Sciatic nerve (tissue), 2 donors: ENCODE data around the gene RGMA. TPM values are rescaled to one million over a fixed set of nuclear protein-coding genes. Genes with fewer than 3 reads are reported as not detected.
A peak's percentile ranks its signal among the peaks of the same experiment; 100 is the strongest.

Experiments
- ATAC-seq: fragments of 200-7000 bp; cut with Tn5 transposase; one replicate; pipeline ENCODE4 v1.9.1; 2020; ENCODE audit warnings: mild to moderate bottlenecking, moderate library complexity
- DNase-seq: peaks from one replicate; pipeline ENCODE4 v3.0.0-alpha.2; 2020; ENCODE audit warnings: low spot score
- intact Hi-C: fragments of 100-400 bp; cut with DNase I; formaldehyde crosslinking; loops from one replicate; pipeline ENCODE4 v1.14.2; 2022
- total RNA-seq: library from RNA; stranded (reverse); fragmentation: NEBNext Ultra II Directional; extraction: Animal tissue kit (Norgen Biotek cat#: 25700); gene quantifications from one replicate; pipeline ENCODE4 v1.2.1, GENCODE V29; 2021
- donor health status: DM: no; HTN: no; CAD: no.
- donor health status: DM: no; HTN: no; CAD: no.

Gene RGMA
- total RNA-seq, 1 donor from 2014 or later = 47.1 TPM

DNA sequence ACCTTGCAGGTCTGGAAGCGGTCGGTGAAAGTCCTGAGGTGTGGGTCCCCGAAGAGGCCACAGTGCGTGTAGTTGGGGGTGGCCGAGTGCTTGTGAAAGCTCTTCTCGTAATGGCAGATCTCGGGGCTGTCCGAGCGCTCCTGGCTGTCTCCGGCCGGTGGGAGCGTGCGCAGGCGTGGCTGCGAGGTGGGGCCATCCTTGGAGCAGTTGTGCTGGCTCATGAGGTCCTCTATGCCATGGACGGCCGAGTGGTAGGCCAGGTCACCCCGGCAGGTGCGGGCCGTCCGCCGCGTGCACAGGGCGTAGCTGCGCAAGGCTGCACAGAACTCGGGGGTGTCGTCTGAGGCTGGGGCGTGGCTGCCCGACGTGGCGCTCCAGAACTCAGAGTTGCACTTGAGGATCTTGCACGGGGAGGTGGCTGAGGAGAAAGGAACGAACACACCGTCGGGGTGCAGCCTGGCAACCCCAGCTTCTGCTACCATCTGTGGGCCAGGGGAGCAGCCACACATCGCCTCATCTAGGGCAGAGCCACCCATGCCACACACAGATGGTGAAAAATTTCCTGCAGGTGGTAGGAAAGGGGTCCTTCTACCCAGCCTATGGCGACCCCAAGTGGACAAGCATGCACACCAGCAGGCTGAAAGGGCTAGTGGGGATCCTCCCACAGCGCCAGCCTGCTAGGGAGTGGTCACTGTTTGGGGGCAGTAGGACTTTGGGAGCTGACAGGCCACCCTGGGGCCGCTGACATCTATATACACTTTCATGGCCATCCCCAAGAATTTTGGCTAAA, 36.7 kb downstream of the RGMA start:
- intact Hi-C loops = no loop called here
- DNase-seq (no peak), ATAC-seq (no peak)

GRCh38 chr15:93051236-93052089, 37.5 kb downstream of the RGMA start:
- ATAC-seq (no peak), DNase-seq (no peak)
- intact Hi-C loops = no loop called here

- intact Hi-C loops = no loop called here
- peak; percentile 10 for ATAC-seq
- DNase-seq = no peak
Measured at GRCh38 chr15:93050648-93051047, 38.4 kb downstream of the RGMA start.

GRCh38 chr15:93049914-93050578, 39.0 kb downstream of the RGMA start:
- DNase-seq = no peak
- ATAC-seq = no peak
- intact Hi-C loops = no loop called here

DNA sequence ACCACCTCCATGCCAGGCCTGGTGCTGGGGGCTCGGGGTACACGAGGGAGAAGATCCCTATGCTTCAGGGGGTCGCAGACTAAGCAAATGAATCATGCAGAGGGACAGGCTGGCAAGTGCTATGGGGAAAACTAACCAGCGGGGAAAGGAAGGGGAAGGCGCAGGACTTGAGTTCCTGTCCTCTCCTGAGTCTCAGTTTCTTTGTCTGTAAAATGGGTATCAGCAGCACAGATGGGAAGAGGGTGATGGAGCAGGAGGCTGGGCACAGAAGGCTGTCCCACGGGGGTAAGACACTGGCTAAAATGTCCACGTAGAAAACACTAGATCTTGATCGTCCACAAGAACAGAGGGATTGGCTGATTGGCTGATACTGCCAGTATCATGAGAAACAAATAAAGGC, 39.8 kb downstream of the RGMA start:
- intact Hi-C loops = no loop called here
- DNase-seq (no peak), ATAC-seq (no peak)

- no peak for DNase-seq
- intact Hi-C loops = no loop called here
- ATAC-seq = no peak
Measured at GRCh38 chr15:93048759-93049161, 40.3 kb downstream of the RGMA start.

- intact Hi-C loops = no loop called here
- no peak for DNase-seq
- no peak for ATAC-seq
Measured at GRCh38 chr15:93048426-93048721, 40.6 kb downstream of the RGMA start.

GRCh38 chr15:93047621-93048425, 41.2 kb downstream of the RGMA start:
- DNase-seq (no peak), ATAC-seq (no peak)
- intact Hi-C loops = no loop called here

DNA sequence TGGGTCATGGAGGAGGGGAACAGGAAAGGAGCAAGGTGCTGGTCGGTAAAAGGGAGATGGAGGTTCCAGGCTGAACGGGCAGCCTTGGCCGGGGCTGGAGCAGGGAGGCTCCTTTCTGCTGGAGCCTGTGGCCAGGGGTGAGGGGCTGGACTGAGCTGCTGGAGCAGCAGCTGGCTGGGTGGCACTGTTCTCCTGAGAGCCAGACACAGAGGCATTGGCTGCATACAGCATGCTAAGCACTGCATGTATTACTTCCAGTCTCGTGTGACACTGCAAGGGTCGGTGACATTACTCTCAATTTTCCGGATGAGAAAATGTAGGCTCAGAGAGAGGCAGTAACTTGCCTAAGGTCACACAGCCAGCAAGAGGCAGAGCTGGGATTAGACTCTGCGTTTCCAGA, 42.3 kb downstream of the RGMA start:
- intact Hi-C loops = no loop called here
- no peak for DNase-seq
- no peak for ATAC-seq

DNA sequence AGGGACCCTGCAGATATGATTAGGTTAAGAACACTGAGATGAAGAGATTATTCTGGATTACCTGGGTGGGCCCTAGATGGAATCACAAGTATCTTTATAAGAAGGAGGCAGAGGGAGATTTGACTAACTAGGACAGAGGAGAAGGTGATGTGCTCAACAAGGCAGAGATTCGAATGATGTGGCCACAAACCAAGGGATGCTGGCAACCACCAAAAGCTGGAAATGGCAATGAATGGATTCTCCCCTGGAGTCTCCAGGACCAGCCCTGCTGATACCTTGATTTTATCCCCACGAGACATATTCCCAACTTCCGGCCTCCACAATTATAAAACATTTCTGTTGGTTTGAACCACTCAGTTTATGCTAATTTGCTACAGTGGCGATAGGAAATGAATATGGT, 42.9 kb downstream of the RGMA start:
- DNase-seq = no peak
- intact Hi-C loops = no loop called here
- ATAC-seq = no peak

DNA sequence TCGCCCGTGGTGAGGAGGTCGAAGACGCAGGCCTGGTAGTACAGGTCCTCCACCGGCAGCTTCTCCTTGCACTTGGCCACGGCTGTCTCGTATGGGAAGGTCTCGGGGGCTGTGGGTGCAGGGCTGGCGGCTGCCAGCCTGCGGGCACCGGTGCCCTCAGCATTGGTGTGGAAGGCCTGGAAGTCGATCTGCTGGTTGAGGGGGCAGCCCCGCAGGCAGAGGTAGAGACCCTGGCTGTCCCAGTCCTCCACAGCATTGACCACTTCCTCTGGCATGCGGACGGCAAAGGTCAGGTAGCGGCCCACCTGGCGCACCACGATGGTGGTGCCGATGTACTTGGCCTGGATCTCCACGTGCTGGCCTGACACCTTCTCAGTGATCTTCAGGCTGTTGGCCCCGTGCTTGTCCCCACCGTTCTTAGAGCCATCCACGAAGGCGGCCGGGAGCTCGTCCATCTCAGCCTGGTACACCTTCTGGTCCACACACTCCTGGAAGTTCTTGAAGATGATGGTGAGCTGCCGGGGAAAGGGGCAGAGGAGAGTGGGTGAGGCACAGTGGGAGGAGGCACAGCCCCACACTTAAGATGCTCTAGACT, 43.7 kb downstream of the RGMA start:
- intact Hi-C loops = no loop called here
- ATAC-seq = no peak
- no peak for DNase-seq

- DNase-seq (no peak), ATAC-seq (peak; percentile 21)
- intact Hi-C loops = no loop called here
Measured at GRCh38 chr15:93044301-93045190, 44.5 kb downstream of the RGMA start.

- DNase-seq (no peak), ATAC-seq (peak; percentile 34)
- intact Hi-C loops = no loop called here
Measured at GRCh38 chr15:93043621-93044300, 45.2 kb downstream of the RGMA start.

DNA sequence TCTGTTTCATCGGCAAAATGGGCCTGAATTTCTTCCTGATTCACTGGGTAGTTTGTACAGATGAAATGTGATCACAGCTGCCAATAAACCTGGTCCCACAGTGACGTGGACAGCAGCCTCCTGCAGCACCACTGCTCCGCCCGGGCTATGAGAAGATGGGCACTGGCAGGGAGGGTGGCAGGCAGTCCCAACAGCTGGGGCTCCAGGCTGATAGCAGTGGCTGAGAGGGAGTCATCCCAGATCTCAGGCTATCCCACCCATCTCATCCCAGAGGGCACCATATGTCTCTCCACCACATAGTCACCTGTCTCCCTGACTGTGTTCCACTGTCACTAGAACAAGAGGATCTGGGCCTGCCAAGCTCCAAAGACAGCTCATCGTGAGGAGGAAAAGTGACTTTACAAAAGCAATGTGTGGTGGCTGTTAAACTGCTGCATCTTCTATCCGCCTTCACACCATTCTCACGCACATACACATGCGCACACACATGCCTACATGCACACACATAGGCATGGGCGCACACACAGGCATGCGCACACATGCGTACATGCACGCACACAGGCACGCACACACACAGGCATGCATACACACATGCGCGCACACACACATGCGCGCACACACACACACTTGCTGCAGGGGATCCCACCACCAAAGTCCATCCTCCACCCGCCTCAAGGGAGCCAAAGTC, 46.2 kb downstream of the RGMA start:
- intact Hi-C loops = no loop called here
- no peak for DNase-seq
- no peak for ATAC-seq

- DNase-seq = no peak
- ATAC-seq = no peak
- intact Hi-C loops = no loop called here
Measured at GRCh38 chr15:93042211-93042610, 46.8 kb downstream of the RGMA start.

DNA sequence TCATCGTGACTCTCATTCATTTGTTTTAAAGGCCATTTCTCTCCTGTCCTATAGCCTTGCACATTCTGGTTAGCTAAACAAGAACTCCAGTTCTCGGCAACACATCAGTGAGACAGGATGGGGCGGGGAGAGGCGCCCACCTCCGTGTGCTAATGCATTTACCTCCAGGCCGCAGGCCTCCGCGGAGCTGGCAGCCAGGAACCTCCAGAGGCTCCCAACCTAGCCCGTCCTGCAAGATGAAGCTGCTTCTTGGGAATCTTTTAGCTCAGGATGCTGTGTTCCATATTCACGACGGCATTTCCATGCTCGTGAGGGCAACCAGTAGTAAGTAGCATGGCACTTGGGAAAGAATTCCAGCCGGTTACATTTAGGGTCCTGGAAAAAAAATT, 47.9 kb downstream of the RGMA start:
- ATAC-seq = no peak
- DNase-seq = peak; percentile 36
- intact Hi-C loops = no loop called here
